ENCODE results near the gene DDIAS. TPM values are rescaled to one million over a fixed set of nuclear protein-coding genes. Genes with fewer than 3 reads are reported as not detected.
A peak's percentile ranks its signal among the peaks of the same experiment; 100 is the strongest.
"Not testable (repeated sequence)": the region's sequence is repeated elsewhere in the genome, so short reads cannot be mapped to it uniquely, and the experiment has no call there.

Gene DDIAS
- under 1 TPM in 3 of 4 donors, not detected in 1; 0.27 to 0.83 (median 0.47) TPM for total RNA-seq

GRCh38 chr11:82901165-82901921 lies at the start of gene DDIAS:
Gene DDIAS (plus strand): TSS chr11:82901736. CDS start chr11:82914739, 13,003 bp downstream.
- peak; percentile 93 to 99 (median 99) for DNase-seq
- Histone ChIP-seq H3K27me3 (no peaks in the 10 kb centered on the region), H3K36me3 (no peaks in the 10 kb centered on the region), H3K27ac (peak within 1 kb of the TSS; percentile 91 to 97 (median 94)), H3K4me3 (peak within 1 kb of the TSS; percentile 56 to 90 (median 66)), H3K9me3 (no peaks in the 10 kb centered on the region), H3K4me1 (peaks cover 0 to 23% (median 7%) of the 10 kb centered on the region in 4 donors)
- TF ChIP-seq POLR2A (IDR thresholded peaks at IDR 0.05) (peak; percentile 62 to 81), CTCF (IDR thresholded peaks at IDR 0.05) (peak in 1 of 6 experiments; percentile 4)

DNA sequence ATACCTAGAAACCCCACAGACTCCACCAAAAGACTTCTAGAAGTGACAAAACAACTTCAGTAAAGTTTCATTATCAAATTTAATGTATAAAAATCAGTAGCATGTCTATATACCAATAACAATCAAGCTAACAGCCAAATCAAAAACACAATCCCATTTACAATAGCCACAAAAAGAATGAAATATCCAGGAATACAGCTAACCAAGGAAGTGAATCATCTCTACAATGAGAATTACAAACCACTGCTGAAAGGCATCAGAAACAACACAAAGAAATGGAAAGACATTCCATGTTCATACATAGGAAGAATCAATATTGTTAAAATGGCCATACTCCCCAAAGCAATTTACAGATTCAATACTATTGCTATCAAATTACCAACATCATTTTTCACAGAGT lies 47.3 kb upstream of the DDIAS start:
- no peaks in the 10 kb centered on the region for H3K4me1 ChIP-seq
- no peak overlapping the region for H3K27ac ChIP-seq
- DNase-seq: no peak
- no peaks in the 10 kb centered on the region for H3K27me3 ChIP-seq
- no peak overlapping the region for H3K4me3 ChIP-seq
- H3K9me3 ChIP-seq: no peaks in the 10 kb centered on the region
- H3K36me3 ChIP-seq: peaks cover 0 to 5% (median 0%) of the 10 kb centered on the region in 3 donors
- TF ChIP-seq CTCF (IDR thresholded peaks at IDR 0.05) (no peak), POLR2A (IDR thresholded peaks at IDR 0.05) (no peak)

- not testable (repeated sequence) for H3K9me3 ChIP-seq
These were observed 46.6 kb upstream of the DDIAS start for GRCh38 chr11:82854916-82855315.

DNA sequence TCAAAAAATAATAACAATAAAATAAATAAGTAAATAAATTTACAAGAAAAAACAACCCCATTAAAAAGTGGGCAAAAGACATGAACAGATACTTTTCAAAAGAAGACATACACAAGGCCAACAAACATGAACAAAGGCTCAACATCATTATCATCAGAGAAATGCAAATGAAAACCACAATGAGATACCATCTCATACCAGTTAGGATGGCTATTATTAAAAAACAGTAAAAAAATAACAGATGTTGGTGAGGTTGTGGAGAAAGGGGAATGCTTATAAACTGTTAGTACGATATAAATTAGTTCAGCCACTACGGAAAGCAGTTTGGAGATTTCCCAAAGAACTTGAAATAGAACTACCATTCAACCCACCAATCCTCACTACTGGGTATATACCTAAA lies 45.9 kb upstream of the DDIAS start:
- Histone ChIP-seq H3K36me3 (no peaks in the 10 kb centered on the region), H3K27ac (no peak overlapping the region), H3K27me3 (no peaks in the 10 kb centered on the region), H3K9me3 (no peaks in the 10 kb centered on the region), H3K4me3 (no peak overlapping the region), H3K4me1 (no peaks in the 10 kb centered on the region)
- TF ChIP-seq CTCF (IDR thresholded peaks at IDR 0.05): no peak
- no peak for TF ChIP-seq POLR2A (IDR thresholded peaks at IDR 0.05)
- no peak for DNase-seq

More at GRCh38 chr11:82854916-82855315, 46.6 kb upstream of the DDIAS start:
- H3K36me3 ChIP-seq, H3K4me3 ChIP-seq, H3K27ac ChIP-seq, H3K4me1 ChIP-seq, H3K27me3 ChIP-seq, DNase-seq: not testable (repeated sequence)

GRCh38 chr11:82857145-82857544 lies 44.4 kb upstream of the DDIAS start:
- H3K27ac ChIP-seq: no peak overlapping the region
- H3K27me3 ChIP-seq: no peaks in the 10 kb centered on the region
- no peaks in the 10 kb centered on the region for H3K4me1 ChIP-seq
- H3K4me3 ChIP-seq: no peak overlapping the region
- TF ChIP-seq CTCF (IDR thresholded peaks at IDR 0.05) (no peak), POLR2A (IDR thresholded peaks at IDR 0.05) (no peak)
- no peaks in the 10 kb centered on the region for H3K9me3 ChIP-seq
- no peaks in the 10 kb centered on the region for H3K36me3 ChIP-seq
- DNase-seq: no peak

GRCh38 chr11:82858133-82858532 lies 43.4 kb upstream of the DDIAS start:
- Histone ChIP-seq H3K27ac (no peak overlapping the region), H3K36me3 (no peaks in the 10 kb centered on the region), H3K9me3 (no peaks in the 10 kb centered on the region), H3K4me3 (no peak overlapping the region), H3K4me1 (no peaks in the 10 kb centered on the region), H3K27me3 (no peaks in the 10 kb centered on the region)
- DNase-seq: no peak
- TF ChIP-seq CTCF (IDR thresholded peaks at IDR 0.05): no peak
- no peak for TF ChIP-seq POLR2A (IDR thresholded peaks at IDR 0.05)

Data from Peyer's patch (tissue), 4 donors.